ENCODE results near the gene PTPN4. TPM values are rescaled to one million over a fixed set of nuclear protein-coding genes. Genes with fewer than 3 reads are reported as not detected.
A peak's percentile ranks its signal among the peaks of the same experiment; 100 is the strongest.

Gene PTPN4
- total and polyA plus RNA-seq, 3 donors from 2014 or later: 19.7 to 80.5 (median 58.5) TPM

- Histone ChIP-seq H3K4me1 (no peaks in the 10 kb centered on the region), H3K9me3 (no peaks in the 10 kb centered on the region), H3K36me3 (ENCODE audit: low read depth, missing control alignments) (no peaks in the 10 kb centered on the region), H3K27me3 (no peaks in the 10 kb centered on the region), H3K4me3 (no peak overlapping the region), H3K27ac (no peak overlapping the region)
- WGBS, 2 donors: 68 to 82% methylated on average over 2 of the region's 2 CpGs
- intact Hi-C loops (cut with DNase I; ENCODE audit: low total_unique reads): no loop called here
- DNase-seq: no peak
- no peak for TF ChIP-seq POLR2A (IDR thresholded peaks at IDR 0.05)
- TF ChIP-seq CTCF (IDR thresholded peaks at IDR 0.05): no peak
These were observed 8.0 kb upstream of the PTPN4 start for GRCh38 chr2:119751706-119752105.

GRCh38 chr2:119753041-119753929, 6.4 kb upstream of the PTPN4 start:
- Histone ChIP-seq H3K4me3 (no peak overlapping the region), H3K4me1 (no peaks in the 10 kb centered on the region), H3K9me3 (no peaks in the 10 kb centered on the region), H3K27me3 (no peaks in the 10 kb centered on the region), H3K36me3 (ENCODE audit: low read depth, missing control alignments) (no peaks in the 10 kb centered on the region), H3K27ac (no peak overlapping the region)
- intact Hi-C loops (cut with DNase I; ENCODE audit: low total_unique reads): no loop called here
- DNase-seq: no peak
- WGBS, 2 donors: 63 to 77% methylated on average over 7 of the region's 7 CpGs
- TF ChIP-seq CTCF (IDR thresholded peaks at IDR 0.05) (no peak), POLR2A (IDR thresholded peaks at IDR 0.05) (no peak)

- Histone ChIP-seq H3K4me3 (no peak overlapping the region), H3K9me3 (no peaks in the 10 kb centered on the region), H3K27me3 (no peaks in the 10 kb centered on the region), H3K27ac (no peak overlapping the region), H3K4me1 (no peaks in the 10 kb centered on the region), H3K36me3 (ENCODE audit: low read depth, missing control alignments) (no peaks in the 10 kb centered on the region)
- 90 to 94% methylated on average over 1 of the region's 1 CpG for WGBS, 2 donors
- intact Hi-C loops (cut with DNase I; ENCODE audit: low total_unique reads): no loop called here
- no peak for TF ChIP-seq POLR2A (IDR thresholded peaks at IDR 0.05)
- DNase-seq: no peak
These were observed 5.8 kb upstream of the PTPN4 start for GRCh38 chr2:119753930-119754321.

GRCh38 chr2:119755906-119756305, 3.8 kb upstream of the PTPN4 start:
- no peak for DNase-seq
- Histone ChIP-seq H3K36me3 (ENCODE audit: low read depth, missing control alignments) (no peaks in the 10 kb centered on the region), H3K27ac (no peak overlapping the region), H3K27me3 (no peaks in the 10 kb centered on the region), H3K4me3 (no peak overlapping the region), H3K9me3 (no peaks in the 10 kb centered on the region), H3K4me1 (no peaks in the 10 kb centered on the region)
- 83 to 95% methylated on average over 1 of the region's 1 CpG for WGBS, 2 donors
- intact Hi-C loops (cut with DNase I; ENCODE audit: low total_unique reads): no loop called here
- TF ChIP-seq POLR2A (IDR thresholded peaks at IDR 0.05) (no peak), CTCF (IDR thresholded peaks at IDR 0.05) (no peak)

- no peak overlapping the region for H3K4me3 ChIP-seq
- no peaks in the 10 kb centered on the region for H3K27me3 ChIP-seq
- 42 to 56% methylated on average over 5 of the region's 5 CpGs for WGBS, 2 donors
- intact Hi-C loops (cut with DNase I; ENCODE audit: low total_unique reads): no loop called here
- peak; percentile 67 for DNase-seq
- TF ChIP-seq CTCF (IDR thresholded peaks at IDR 0.05): no peak
- TF ChIP-seq POLR2A (IDR thresholded peaks at IDR 0.05): no peak
- no peak overlapping the region for H3K27ac ChIP-seq
- no peaks in the 10 kb centered on the region for H3K36me3 ChIP-seq (ENCODE audit: low read depth, missing control alignments)
- H3K4me1 ChIP-seq: no peaks in the 10 kb centered on the region
- H3K9me3 ChIP-seq: no peaks in the 10 kb centered on the region
These were observed 2.9 kb upstream of the PTPN4 start for GRCh38 chr2:119756837-119757236.

All from testis (tissue), 3 donors.